ENCODE results near the gene ADAT2.

- TF ChIP-seq, protein P1, sequence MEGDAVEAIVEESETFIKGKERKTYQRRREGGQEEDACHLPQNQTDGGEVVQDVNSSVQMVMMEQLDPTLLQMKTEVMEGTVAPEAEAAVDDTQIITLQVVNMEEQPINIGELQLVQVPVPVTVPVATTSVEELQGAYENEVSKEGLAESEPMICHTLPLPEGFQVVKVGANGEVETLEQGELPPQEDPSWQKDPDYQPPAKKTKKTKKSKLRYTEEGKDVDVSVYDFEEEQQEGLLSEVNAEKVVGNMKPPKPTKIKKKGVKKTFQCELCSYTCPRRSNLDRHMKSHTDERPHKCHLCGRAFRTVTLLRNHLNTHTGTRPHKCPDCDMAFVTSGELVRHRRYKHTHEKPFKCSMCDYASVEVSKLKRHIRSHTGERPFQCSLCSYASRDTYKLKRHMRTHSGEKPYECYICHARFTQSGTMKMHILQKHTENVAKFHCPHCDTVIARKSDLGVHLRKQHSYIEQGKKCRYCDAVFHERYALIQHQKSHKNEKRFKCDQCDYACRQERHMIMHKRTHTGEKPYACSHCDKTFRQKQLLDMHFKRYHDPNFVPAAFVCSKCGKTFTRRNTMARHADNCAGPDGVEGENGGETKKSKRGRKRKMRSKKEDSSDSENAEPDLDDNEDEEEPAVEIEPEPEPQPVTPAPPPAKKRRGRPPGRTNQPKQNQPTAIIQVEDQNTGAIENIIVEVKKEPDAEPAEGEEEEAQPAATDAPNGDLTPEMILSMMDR (IDR thresholded peaks at IDR 0.05 in 2 of 3, conservative IDR thresholded peaks at IDR 0.05 in 1 of 3; ENCODE audit: borderline replicate concordance in 1 of 3, insufficient read depth in 1 of 3, low read depth in 2 of 3, low read length in 2 of 3), result no peak
- TF ChIP-seq POLR2A (IDR thresholded peaks at IDR 0.05; ENCODE audit: borderline replicate concordance, extremely low read depth, insufficient read depth, insufficient read length) (no peak), POLR2AphosphoS5 (IDR thresholded peaks at IDR 0.05; ENCODE audit: low read depth, low read length) (no peak), FOSL1 (IDR thresholded peaks at IDR 0.05; ENCODE audit: low read depth) (no peak)
Observed at GRCh38 chr6:143449714-143450452, 612 bp downstream of the ADAT2 start.

Data from HCT116 (cell line).